Right lobe of liver (tissue), 4 donors: ENCODE data around the gene ERFL.

Experiments
- POLR2A ChIP-seq: fragments of 450-650 bp; IDR thresholded peaks from one replicate; pipeline ENCODE4 v1.6.1; 2017; ENCODE audit warnings: antibody characterized with exemption, mild to moderate bottlenecking
- TF ChIP-seq, protein P1 (sequence below), 4 donors: fragments of 200-600 bp in 3 of 4; fragments of 450-650 bp in 1 of 4; IDR thresholded peaks; one replicate each; pipeline versions ENCODE4 v1.5.1 to v1.8.0; 2016 to 2022; ENCODE audit warnings: antibody characterized with exemption in 4 of 4, mild to moderate bottlenecking in 2 of 4
- donor health status: DM: no; HTN: no; CAD: no.
- donor health status: DM: no; HTN: no; CAD: no.
- donor health status: DM: no; HTN: yes; CAD: no.

DNA sequence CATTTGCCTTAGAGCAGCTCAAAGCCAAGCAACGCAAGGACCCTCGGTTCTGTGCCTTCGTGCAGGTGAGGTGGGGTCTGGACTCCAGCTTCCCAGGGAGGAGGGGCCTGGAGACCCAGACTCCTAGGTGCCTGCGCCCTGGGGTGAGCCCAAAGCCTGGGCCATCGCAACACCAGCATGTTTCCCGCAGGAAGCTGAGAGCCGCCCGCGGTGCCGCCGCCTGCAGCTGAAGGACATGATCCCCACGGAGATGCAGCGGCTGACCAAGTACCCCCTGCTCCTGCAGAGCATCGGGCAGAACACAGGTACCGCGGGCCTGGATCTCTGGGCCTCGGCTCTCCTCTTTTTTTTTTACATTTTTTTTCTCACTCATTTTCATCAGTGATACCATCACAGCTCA is 25.7 kb downstream of the ERFL start:
- TF ChIP-seq, protein P1, sequence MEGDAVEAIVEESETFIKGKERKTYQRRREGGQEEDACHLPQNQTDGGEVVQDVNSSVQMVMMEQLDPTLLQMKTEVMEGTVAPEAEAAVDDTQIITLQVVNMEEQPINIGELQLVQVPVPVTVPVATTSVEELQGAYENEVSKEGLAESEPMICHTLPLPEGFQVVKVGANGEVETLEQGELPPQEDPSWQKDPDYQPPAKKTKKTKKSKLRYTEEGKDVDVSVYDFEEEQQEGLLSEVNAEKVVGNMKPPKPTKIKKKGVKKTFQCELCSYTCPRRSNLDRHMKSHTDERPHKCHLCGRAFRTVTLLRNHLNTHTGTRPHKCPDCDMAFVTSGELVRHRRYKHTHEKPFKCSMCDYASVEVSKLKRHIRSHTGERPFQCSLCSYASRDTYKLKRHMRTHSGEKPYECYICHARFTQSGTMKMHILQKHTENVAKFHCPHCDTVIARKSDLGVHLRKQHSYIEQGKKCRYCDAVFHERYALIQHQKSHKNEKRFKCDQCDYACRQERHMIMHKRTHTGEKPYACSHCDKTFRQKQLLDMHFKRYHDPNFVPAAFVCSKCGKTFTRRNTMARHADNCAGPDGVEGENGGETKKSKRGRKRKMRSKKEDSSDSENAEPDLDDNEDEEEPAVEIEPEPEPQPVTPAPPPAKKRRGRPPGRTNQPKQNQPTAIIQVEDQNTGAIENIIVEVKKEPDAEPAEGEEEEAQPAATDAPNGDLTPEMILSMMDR (IDR thresholded peaks at IDR 0.05), result no peak
- no peak for TF ChIP-seq POLR2A
